HL-60 (cell line): ENCODE results near the gene ABCD1.

Experiments used
- POLR2AphosphoS5 ChIP-seq: IDR thresholded peaks from 2 replicates; pipeline ENCODE4 v1.6.1; 2012; ENCODE audit warnings: low read depth
- TF ChIP-seq, protein P1 (sequence below): IDR thresholded peaks from one replicate; pipeline ENCODE4 v1.5.1; 2011; ENCODE audit warnings: low read length, control low read depth, inconsistent platforms; ENCODE audit not compliant: insufficient read depth
- TF ChIP-seq, protein P2 (sequence below): IDR thresholded peaks from 2 replicates; pipeline ENCODE4 v1.6.1; 2012; ENCODE audit warnings: low read depth; ENCODE audit not compliant: insufficient replicate concordance

DNA sequence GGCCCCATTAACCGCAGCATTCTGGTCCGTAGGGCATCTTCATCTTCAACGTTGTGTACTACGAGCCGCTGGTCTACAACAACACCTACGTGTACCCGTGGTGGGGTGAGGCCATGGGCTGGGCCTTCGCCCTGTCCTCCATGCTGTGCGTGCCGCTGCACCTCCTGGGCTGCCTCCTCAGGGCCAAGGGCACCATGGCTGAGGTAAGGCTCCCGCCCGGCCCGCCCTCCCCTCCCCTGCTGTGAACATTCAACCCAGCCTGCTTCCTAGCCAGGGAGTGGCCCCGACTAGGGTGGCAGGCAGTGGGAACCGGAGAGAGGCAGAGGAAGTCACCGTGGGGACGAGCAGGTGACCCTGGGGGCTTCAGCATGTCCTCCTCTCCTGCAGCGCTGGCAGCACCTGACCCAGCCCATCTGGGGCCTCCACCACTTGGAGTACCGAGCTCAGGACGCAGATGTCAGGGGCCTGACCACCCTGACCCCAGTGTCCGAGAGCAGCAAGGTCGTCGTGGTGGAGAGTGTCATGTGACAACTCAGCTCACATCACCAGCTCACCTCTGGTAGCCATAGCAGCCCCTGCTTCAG, 29.9 kb upstream of the ABCD1 start:
- TF ChIP-seq, protein P1, sequence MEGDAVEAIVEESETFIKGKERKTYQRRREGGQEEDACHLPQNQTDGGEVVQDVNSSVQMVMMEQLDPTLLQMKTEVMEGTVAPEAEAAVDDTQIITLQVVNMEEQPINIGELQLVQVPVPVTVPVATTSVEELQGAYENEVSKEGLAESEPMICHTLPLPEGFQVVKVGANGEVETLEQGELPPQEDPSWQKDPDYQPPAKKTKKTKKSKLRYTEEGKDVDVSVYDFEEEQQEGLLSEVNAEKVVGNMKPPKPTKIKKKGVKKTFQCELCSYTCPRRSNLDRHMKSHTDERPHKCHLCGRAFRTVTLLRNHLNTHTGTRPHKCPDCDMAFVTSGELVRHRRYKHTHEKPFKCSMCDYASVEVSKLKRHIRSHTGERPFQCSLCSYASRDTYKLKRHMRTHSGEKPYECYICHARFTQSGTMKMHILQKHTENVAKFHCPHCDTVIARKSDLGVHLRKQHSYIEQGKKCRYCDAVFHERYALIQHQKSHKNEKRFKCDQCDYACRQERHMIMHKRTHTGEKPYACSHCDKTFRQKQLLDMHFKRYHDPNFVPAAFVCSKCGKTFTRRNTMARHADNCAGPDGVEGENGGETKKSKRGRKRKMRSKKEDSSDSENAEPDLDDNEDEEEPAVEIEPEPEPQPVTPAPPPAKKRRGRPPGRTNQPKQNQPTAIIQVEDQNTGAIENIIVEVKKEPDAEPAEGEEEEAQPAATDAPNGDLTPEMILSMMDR: no peak
- no peak for TF ChIP-seq POLR2AphosphoS5
- TF ChIP-seq, protein P2, sequence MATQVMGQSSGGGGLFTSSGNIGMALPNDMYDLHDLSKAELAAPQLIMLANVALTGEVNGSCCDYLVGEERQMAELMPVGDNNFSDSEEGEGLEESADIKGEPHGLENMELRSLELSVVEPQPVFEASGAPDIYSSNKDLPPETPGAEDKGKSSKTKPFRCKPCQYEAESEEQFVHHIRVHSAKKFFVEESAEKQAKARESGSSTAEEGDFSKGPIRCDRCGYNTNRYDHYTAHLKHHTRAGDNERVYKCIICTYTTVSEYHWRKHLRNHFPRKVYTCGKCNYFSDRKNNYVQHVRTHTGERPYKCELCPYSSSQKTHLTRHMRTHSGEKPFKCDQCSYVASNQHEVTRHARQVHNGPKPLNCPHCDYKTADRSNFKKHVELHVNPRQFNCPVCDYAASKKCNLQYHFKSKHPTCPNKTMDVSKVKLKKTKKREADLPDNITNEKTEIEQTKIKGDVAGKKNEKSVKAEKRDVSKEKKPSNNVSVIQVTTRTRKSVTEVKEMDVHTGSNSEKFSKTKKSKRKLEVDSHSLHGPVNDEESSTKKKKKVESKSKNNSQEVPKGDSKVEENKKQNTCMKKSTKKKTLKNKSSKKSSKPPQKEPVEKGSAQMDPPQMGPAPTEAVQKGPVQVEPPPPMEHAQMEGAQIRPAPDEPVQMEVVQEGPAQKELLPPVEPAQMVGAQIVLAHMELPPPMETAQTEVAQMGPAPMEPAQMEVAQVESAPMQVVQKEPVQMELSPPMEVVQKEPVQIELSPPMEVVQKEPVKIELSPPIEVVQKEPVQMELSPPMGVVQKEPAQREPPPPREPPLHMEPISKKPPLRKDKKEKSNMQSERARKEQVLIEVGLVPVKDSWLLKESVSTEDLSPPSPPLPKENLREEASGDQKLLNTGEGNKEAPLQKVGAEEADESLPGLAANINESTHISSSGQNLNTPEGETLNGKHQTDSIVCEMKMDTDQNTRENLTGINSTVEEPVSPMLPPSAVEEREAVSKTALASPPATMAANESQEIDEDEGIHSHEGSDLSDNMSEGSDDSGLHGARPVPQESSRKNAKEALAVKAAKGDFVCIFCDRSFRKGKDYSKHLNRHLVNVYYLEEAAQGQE: no peak
